Body of pancreas (tissue), 4 donors: ENCODE results near the gene ACSS3.

Source experiments
- CTCF ChIP-seq, 7 experiments: fragments of 450-650 bp in 4 of 7; fragments of 200-600 bp in 3 of 7; sonication (generic) in 3 of 7; IDR thresholded peaks; one replicate each; pipeline ENCODE4 v1.5.1; 2016 to 2019; ENCODE audit warnings: antibody characterized with exemption in 7 of 7
- POLR2A ChIP-seq, 3 donors: fragments of 450-650 bp; IDR thresholded peaks; one replicate each; pipeline ENCODE4 v1.6.1; 2016; ENCODE audit warnings: antibody characterized with exemption in 3 of 3, mild to moderate bottlenecking in 2 of 3

GRCh38 chr12:81081726-81082125 lies 3.8 kb downstream of the ACSS3 start:
- TF ChIP-seq CTCF (IDR thresholded peaks at IDR 0.05) (no peak), POLR2A (IDR thresholded peaks at IDR 0.05) (no peak)
